Sciatic nerve (tissue), 2 donors: ENCODE data around the gene FAM163A. TPM values are rescaled to one million over a fixed set of nuclear protein-coding genes. Genes with fewer than 3 reads are reported as not detected.
A peak's percentile ranks its signal among the peaks of the same experiment; 100 is the strongest.

Experiments used
- ATAC-seq: fragments of 200-7000 bp; cut with Tn5 transposase; one replicate; pipeline ENCODE4 v1.9.1; 2020; ENCODE audit warnings: mild to moderate bottlenecking, moderate library complexity
- DNase-seq: peaks from one replicate; pipeline ENCODE4 v3.0.0-alpha.2; 2020; ENCODE audit warnings: low spot score
- intact Hi-C: fragments of 100-400 bp; cut with DNase I; formaldehyde crosslinking; loops from one replicate; pipeline ENCODE4 v1.14.2; 2022
- total RNA-seq: library from RNA; stranded (reverse); fragmentation: NEBNext Ultra II Directional; extraction: Animal tissue kit (Norgen Biotek cat#: 25700); gene quantifications from one replicate; pipeline ENCODE4 v1.2.1, GENCODE V29; 2021
- donor health status: DM: no; HTN: no; CAD: no.
- donor health status: DM: no; HTN: no; CAD: no.

Gene FAM163A
- total RNA-seq, 1 donor from 2014 or later, result not detected

- peak; percentile 65 for ATAC-seq
- intact Hi-C loops, result loop anchor here (2.0 kb wide), 1 partner anchor 101 kb away; no protein-coding TSS in a partner anchor
- peak; percentile 68 for DNase-seq
Observed at GRCh38 chr1:179809506-179810366, 66.6 kb downstream of the FAM163A start.

- intact Hi-C loops, result loop anchor here (2.0 kb wide), 1 partner anchor 102 kb away; no protein-coding TSS in a partner anchor
- DNase-seq, result peak; percentile 38
- ATAC-seq, result no peak
Observed at GRCh38 chr1:179810367-179810715, 67.2 kb downstream of the FAM163A start.

GRCh38 chr1:179812501-179813292 is 69.6 kb downstream of the FAM163A start:
- ATAC-seq (no peak), DNase-seq (peak; percentile 51)
- intact Hi-C loops, result no loop called here

- peak; percentile 58 for DNase-seq
- intact Hi-C loops, result no loop called here
- no peak for ATAC-seq
Observed at GRCh38 chr1:179813626-179814545, 70.8 kb downstream of the FAM163A start.

GRCh38 chr1:179814546-179814838 is 71.4 kb downstream of the FAM163A start:
- peak; percentile 68 for ATAC-seq
- intact Hi-C loops, result no loop called here
- no peak for DNase-seq

GRCh38 chr1:179815641-179816040 is 72.5 kb downstream of the FAM163A start:
- no peak for DNase-seq
- intact Hi-C loops, result no loop called here
- no peak for ATAC-seq

GRCh38 chr1:179816196-179816960 is 73.3 kb downstream of the FAM163A start:
- ATAC-seq (peak; percentile 48), DNase-seq (peak; percentile 72)
- intact Hi-C loops, result no loop called here

GRCh38 chr1:179817056-179817455 is 74.0 kb downstream of the FAM163A start:
- ATAC-seq (no peak), DNase-seq (peak; percentile 41)
- intact Hi-C loops, result no loop called here

GRCh38 chr1:179817789-179818188 is 74.7 kb downstream of the FAM163A start:
- ATAC-seq (peak; percentile 73), DNase-seq (peak; percentile 62)
- intact Hi-C loops, result no loop called here

- intact Hi-C loops, result no loop called here
- ATAC-seq, result no peak
- DNase-seq, result no peak
Observed at GRCh38 chr1:179818260-179818659, 75.2 kb downstream of the FAM163A start.

GRCh38 chr1:179818743-179819173 is 75.7 kb downstream of the FAM163A start:
- ATAC-seq (no peak), DNase-seq (peak; percentile 42)
- intact Hi-C loops, result no loop called here

- no peak for ATAC-seq
- intact Hi-C loops, result no loop called here
- peak; percentile 28 for DNase-seq
Observed at GRCh38 chr1:179820226-179820970, 77.3 kb downstream of the FAM163A start.

GRCh38 chr1:179821524-179821923 is 78.4 kb downstream of the FAM163A start:
- intact Hi-C loops, result no loop called here
- ATAC-seq (no peak), DNase-seq (peak; percentile 35)

GRCh38 chr1:179822065-179822464 is 79.0 kb downstream of the FAM163A start:
- DNase-seq (no peak), ATAC-seq (no peak)
- intact Hi-C loops, result no loop called here

GRCh38 chr1:179823693-179824092 is 80.6 kb downstream of the FAM163A start:
- intact Hi-C loops, result no loop called here
- no peak for ATAC-seq
- no peak for DNase-seq

GRCh38 chr1:179824265-179824664 is 81.2 kb downstream of the FAM163A start:
- DNase-seq (peak; percentile 40), ATAC-seq (peak; percentile 9)
- intact Hi-C loops, result no loop called here

GRCh38 chr1:179825206-179825605 is 82.1 kb downstream of the FAM163A start:
- ATAC-seq (peak; percentile 80), DNase-seq (no peak)
- intact Hi-C loops, result no loop called here
